Choroid plexus epithelial cell (primary cell): ENCODE measurements around the gene RING1.

Experiments used
- DNase-seq: peaks from one replicate; pipeline ENCODE4 v3.0.0-alpha.2; 2010; ENCODE audit warnings: low read depth
- H3K4me3 ChIP-seq: 2 replicates; pipeline ENCODE4 v1.5.1; 2011; ENCODE audit warnings: low read depth, mild to moderate bottlenecking, control low read depth, low read length, moderate library complexity
- TF ChIP-seq, protein P1 (sequence below): conservative IDR thresholded peaks from 2 replicates; pipeline ENCODE4 v1.5.1; 2011; ENCODE audit warnings: low read depth, mild to moderate bottlenecking, control low read depth, inconsistent platforms, low read length, moderate library complexity

Gene RING1

GRCh38 chr6:33189625-33190448 lies 18.5 kb upstream of the RING1 start:
- no peak overlapping the region for H3K4me3 ChIP-seq

DNA sequence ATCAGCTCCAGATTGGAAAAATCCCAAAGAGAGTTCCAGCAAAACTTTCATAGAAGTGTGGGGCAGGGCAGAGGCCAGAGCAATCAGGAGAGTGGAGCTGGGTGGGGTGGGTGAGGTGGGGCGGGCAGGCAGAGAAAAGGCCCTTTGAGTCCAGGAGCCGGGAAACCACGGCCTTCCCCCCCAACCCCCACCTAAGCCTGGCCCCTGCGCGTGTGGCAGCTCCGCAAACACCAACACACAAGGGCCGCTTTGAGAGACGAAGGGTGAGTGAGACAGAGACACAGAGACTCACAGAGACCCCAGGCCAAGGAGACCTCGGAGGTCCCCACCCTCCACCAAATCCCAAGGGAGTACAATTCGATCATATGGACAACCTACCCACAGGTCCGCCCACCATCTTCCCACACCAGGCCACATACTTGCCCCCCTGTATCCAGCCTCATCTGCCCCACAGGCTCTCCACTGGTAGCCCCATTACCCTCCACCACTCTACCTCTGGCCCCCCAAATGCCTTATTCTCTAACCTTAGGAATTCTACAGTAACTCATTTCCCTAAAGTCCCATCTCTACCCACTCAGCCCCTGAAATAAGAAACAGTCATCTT lies 17.7 kb upstream of the RING1 start:
- H3K4me3 ChIP-seq, result no peak overlapping the region
- TF ChIP-seq, protein P1, sequence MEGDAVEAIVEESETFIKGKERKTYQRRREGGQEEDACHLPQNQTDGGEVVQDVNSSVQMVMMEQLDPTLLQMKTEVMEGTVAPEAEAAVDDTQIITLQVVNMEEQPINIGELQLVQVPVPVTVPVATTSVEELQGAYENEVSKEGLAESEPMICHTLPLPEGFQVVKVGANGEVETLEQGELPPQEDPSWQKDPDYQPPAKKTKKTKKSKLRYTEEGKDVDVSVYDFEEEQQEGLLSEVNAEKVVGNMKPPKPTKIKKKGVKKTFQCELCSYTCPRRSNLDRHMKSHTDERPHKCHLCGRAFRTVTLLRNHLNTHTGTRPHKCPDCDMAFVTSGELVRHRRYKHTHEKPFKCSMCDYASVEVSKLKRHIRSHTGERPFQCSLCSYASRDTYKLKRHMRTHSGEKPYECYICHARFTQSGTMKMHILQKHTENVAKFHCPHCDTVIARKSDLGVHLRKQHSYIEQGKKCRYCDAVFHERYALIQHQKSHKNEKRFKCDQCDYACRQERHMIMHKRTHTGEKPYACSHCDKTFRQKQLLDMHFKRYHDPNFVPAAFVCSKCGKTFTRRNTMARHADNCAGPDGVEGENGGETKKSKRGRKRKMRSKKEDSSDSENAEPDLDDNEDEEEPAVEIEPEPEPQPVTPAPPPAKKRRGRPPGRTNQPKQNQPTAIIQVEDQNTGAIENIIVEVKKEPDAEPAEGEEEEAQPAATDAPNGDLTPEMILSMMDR, result no peak
- no peak for DNase-seq

More at GRCh38 chr6:33189625-33190448, 18.5 kb upstream of the RING1 start:
- TF ChIP-seq, protein P1, result no peak
- DNase-seq, result no peak

DNA sequence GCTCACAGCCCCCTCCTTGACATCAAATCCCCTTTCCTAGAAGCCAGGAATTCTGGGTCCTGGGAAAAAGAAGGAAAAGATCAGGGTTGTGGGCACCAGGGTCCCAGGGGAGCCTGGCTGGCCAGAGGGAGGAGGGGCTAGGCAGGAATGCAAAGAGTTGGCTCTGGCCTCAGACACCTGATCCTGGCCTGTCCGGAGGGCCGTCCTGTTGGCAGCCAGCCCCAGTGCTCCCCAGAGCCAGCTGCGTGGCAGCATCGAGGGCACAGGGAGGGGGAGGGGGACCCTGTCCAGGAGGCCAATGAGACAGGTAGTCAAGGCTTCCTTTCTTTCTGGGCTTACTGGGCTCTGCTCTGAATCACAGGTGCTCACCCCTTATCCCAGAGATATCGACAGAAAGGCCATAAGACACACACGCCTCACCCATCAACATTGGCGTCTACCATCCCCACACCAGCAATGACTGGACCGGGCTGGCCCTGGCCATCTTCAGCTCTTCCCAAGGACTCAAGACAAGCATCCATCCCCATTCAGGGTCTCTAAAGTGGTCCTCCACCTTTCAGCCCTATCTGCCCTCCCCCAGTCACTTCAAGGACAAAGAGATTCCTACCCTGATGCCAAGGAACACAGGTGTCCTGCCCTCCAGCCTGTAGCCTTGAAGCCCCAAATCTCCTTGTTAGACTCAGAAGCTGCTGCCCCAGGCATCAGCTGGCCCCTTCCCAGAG lies 16.8 kb upstream of the RING1 start:
- no peak for DNase-seq
- no peak overlapping the region for H3K4me3 ChIP-seq
- TF ChIP-seq, protein P1, result no peak

DNA sequence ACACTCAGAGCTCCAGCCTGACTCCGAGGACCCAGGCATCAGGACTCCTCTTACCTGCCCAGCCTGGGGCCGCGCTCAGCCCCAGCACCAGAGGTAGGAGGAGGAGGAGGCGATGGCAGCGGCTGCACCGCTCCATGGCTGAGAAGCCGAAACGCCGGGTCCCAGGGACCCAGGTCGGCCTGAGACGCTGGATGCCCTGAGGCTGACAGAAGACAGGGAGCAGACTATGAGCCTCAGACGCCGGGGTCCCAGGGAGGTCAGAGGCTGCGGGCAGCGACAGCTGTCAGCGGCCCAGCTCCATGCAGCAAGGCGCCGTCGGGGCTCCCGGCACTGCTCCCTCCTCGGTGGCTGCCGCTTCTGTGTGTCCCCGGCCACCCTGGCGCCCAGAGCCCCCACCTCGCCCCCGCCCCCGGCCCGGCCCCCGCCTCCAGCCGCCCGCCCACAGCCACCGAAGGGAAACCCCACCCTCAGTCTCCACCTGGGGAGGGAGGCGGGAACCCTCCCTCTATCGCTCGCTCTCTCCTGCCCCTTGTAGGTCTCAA lies 16.1 kb upstream of the RING1 start, which contains the start of gene COL11A2:
TSS of gene COL11A2 (minus strand) at position 363 of the 542 bp plus-strand sequence. CDS start at position 136, 227 bp downstream.
- H3K4me3 ChIP-seq, result peak within 1 kb of the TSS; percentile 44
- TF ChIP-seq, protein P1, result no peak
- no peak for DNase-seq

GRCh38 chr6:33192671-33193602 lies 15.4 kb upstream of the RING1 start:
- peak overlapping the region; percentile 44 for H3K4me3 ChIP-seq
- no peak for DNase-seq
- TF ChIP-seq, protein P1, result no peak

- H3K4me3 ChIP-seq, result no peak overlapping the region
- DNase-seq, result no peak
- TF ChIP-seq, protein P1, result no peak
These were observed 14.7 kb upstream of the RING1 start for GRCh38 chr6:33193619-33194018.
